Retina (tissue), 1 donor: Measurements from ENCODE around the gene OR6B1.
"Not testable (repeated sequence)": the region's sequence is repeated elsewhere in the genome, so short reads cannot be mapped to it uniquely, and the experiment has no call there.

Experiments used
- DNase-seq: peaks from one replicate; pipeline ENCODE4 v3.0.0-alpha.2; 2016

The OR6B1 gene

GRCh38 chr7:144006692-144007042 is 6.5 kb downstream of the OR6B1 start:
- DNase-seq = no peak

- no peak for DNase-seq
These were observed 9.2 kb downstream of the OR6B1 start for GRCh38 chr7:144009361-144009760.

DNA sequence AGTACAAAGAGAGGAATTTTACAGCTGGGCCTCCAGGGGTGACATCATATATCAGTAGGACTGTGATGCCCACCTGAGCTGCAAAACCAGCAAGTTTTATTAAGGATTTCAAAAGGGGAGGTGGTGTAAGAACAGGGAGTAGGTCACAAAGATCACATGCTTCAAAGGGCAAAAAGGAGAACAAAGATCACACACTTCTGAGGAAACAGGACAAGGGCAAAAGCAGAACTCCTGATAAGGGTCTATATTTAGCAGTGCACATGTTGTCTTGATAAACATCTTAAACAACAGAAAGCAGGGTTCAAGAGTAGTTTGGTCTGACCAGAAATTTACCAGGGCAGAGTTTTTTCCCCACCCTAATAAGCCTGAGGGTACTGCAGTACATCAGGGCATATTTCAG is 9.9 kb downstream of the OR6B1 start:
- not testable (repeated sequence) for DNase-seq

- not testable (repeated sequence) for DNase-seq
These were observed 10.7 kb downstream of the OR6B1 start for GRCh38 chr7:144010821-144011220.

DNA sequence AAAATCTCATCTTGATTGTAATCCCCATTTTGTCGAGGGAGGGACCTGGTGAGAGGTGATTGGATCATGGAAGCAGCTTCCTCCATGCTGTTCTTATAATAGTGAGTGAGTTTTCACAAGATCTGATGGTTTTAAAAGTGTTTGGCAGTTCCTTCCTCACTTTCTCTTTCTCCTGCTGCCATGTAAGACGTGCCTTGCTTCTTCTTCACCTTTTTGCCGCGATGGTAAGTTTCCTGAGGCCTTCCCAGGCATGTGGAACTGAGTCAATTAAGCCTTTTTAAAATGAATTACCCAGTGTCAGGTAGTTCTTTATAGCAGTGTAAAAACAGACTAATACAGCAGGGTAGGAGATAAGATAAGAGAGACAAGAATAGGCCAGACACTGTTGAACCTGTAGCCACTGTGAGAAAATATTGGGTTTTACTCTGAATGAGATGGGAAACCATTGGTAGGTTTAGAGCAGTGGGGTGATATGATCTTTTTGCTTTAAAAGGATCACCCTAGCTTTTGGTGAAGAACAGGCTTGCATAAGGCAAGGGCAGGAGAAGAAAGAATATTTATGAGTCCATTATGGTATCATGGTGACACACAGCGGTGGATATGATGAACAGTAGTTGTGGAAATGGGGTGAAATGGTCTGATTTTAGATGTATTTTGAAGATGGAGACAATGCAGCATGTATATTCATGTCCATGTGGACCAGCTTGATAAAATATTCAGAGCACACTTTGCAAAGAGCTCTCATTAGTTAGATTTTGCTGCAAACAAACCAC is 11.5 kb downstream of the OR6B1 start:
- no peak for DNase-seq

- DNase-seq = no peak
These were observed 17.9 kb downstream of the OR6B1 start for GRCh38 chr7:144018065-144018464.

- DNase-seq = no peak
These were observed 19.3 kb downstream of the OR6B1 start for GRCh38 chr7:144019457-144019856.

DNA sequence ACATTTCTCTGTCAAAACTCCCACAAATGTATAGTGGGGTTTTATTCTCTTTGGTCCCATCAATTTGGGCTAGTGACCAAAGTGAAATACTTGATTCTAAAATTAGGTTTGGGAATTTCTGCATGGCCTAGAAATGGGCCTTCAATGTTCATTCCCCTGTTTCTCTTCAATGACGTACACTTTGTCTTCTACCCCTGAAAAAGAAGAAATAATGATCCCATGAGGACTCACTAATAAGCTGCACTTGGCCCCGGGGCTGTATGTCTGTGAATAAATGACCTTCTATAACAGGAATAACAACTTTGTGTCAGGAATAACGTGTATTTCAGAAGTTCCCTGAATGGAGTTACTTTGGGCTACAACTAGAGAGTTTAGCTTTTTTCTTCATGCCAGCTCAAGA is 20.2 kb downstream of the OR6B1 start:
- DNase-seq = no peak

GRCh38 chr7:144022169-144022568 is 22.0 kb downstream of the OR6B1 start:
- no peak for DNase-seq

GRCh38 chr7:144023171-144023827 is 23.2 kb downstream of the OR6B1 start:
- DNase-seq = no peak

GRCh38 chr7:144024213-144024612 is 24.1 kb downstream of the OR6B1 start:
- DNase-seq = no peak

DNA sequence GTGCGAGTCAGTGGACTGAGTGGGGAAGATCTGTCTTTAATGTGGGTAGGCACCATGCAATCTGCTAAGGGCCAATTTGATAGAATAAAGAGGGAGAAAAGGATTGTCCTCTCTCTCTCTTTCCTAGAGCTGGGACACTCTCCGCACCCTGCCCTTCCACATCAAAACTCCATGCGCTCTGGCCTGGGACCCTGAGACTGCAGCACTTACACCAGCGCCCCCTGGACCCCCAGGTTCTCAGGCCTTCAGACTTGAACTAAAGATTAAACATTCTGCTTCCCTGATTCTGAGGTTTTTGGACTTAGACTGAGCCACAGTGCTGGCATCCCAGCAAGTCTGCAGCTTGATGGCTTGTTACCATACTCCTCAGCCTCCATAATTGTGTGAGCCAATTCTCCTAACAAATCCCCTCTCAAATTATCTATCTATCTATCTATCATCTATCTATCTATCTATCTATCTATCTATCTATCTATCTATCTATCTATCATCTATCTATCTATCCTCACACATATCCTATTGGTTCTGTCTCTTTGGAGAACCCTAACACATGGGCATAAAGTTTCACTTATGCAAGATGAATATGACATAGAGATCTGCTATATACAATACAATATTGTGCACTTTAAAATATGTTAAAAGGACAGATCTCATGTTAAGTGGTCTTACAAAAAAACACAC is 26.2 kb downstream of the OR6B1 start:
- no peak for DNase-seq

GRCh38 chr7:144027070-144027469 is 26.9 kb downstream of the OR6B1 start:
- no peak for DNase-seq

GRCh38 chr7:144027974-144028373 is 27.9 kb downstream of the OR6B1 start:
- no peak for DNase-seq

GRCh38 chr7:144028547-144028946 is 28.4 kb downstream of the OR6B1 start:
- no peak for DNase-seq

DNA sequence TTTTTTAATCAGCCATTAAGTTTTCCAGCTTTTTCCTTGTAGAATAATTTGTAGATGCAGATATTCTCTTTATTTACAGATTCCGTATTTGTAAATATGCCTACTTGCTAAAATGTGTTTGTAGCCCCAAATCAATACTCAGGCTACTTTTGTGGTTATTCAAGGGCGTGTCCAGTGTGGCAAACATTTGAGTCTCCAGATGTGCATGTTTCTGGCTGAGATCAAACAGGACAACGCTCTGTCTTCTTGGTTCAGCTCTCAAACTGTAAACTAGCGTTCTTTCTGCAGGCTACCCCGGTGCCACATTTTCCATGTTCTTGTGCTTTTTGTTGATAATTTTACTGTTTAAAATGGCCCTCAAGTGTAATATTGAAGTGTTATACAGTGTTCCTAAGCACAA is 32.4 kb downstream of the OR6B1 start:
- no peak for DNase-seq

DNA sequence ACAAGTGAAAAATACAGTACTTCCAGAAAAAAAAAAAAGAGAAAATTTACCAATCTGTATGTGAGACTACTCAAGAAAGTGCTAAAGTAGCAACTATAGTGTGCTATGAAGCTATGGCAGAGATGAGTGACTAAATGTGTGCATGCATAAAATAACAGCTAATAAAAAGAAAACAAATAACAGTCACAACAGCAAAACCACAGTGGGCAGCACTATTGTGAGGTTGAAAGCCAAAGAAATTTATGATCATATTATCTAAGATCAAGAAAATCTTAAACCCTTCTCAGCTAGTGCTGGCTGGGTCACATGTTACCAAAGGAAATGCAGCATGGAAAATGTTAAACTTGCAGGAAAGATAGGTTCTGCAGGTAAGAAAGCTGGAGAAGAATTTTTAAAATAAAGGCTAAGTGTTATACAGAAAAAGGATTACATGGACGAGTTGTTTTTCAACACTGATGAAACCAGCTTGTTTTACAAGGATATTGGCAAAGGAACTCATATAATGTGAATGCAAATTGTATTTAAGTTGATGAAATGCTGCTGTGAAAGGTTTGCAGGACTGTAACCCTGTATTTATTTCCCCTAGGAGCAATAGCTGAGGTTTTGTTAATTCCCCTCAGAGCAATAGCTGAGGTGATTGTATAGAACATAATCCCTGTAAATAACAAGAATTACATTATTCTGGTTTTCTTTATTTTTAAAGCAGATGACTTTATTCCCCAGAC is 33.0 kb downstream of the OR6B1 start:
- no peak for DNase-seq

DNA sequence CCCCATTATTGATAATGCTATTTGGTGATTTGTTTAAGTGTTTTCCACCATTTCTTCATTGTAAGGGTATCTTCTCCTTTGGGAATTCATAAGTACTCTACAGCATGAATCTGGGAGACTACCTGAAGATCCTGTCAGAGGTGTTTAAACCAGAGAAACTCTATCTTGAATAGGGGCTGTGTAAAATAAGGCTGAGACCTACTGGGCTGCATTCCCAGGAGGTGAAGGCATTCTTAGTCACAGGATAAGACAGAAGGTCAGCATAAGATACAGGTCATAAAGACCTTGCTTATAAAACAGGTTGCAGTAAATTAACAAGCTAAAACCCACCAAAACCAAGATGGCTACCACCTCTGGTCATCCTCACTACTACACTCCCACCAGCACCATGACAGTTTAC is 35.3 kb downstream of the OR6B1 start:
- DNase-seq = no peak

- no peak for DNase-seq
These were observed 36.3 kb downstream of the OR6B1 start for GRCh38 chr7:144036302-144036885.

DNA sequence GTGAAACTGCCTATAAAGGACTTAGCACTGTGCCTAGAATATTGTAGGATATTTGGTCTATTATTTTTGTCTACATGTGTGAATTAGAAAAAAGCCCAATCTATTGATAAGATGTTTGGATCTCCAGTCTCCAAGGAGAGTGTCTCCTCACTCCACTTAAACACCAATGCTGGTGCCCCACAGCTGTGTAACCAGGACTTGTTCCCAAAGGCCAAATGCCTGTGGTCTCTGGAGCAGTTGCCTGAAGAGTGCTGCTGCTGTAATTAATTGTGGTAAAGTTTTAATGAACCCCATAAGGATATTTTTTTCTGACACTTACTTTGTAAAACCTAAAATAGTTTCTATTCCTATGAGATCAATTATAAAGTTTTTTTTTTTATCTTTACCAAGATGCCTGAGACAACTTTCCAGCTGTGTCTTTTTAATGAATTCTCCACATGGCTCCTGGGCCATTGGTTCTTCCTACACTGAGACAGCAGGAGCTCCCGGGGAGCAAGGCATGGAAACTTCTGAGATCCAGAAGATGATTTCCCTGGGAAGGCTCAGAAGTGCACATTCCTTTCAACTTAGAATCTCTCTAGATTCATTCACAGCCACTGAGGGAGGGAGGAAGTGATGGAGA is 37.4 kb downstream of the OR6B1 start:
- no peak for DNase-seq

DNA sequence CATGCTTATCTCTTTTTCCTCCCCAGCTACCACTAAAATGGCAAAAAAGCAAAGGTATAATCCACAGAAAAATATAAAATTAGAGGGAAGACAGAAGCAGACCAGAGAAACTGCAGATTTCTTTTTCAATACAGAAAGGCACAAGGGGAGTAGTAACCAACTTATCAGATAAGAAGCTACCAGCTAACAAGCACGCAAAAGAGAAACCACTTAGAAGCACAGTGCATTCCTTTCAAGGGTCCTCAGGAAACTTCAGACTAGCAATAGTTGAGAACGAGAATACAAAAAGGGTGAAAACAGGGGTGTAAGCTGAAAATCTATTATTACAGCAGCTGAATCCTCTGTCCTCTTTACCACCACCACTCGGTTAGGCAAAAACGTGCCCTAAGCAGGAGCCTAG is 38.8 kb downstream of the OR6B1 start:
- no peak for DNase-seq

- no peak for DNase-seq
These were observed 48.5 kb downstream of the OR6B1 start, which contains the start of gene OR2A5 for GRCh38 chr7:144048648-144049047. Gene OR2A5, plus strand, starts transcription at chr7:144048948. Its CDS starts 1,454 bp downstream, at chr7:144050402.
